ENCODE results near the gene KCTD15.

The KCTD15 gene

DNA sequence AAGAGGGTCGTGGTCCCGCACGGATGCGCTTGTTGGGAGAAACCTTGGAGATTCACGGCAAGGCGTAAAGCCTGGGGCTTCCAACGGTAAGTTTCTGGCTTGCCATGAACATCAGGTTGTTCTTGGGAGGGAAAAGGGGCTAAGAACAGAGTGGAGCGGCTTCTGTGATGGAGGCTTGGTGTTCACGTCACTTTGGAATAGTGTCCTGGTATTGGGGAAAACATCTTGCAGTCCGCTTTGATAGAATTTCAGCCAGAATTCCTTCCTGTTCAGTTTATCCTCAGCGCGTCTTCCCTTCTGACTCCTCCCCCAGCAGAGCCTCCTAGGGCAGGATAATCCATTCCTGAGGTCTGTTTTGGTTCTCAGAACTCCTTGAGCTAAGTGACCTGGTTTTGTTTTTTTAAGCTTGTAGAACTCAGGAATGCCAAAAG lies 2.0 kb downstream of the KCTD15 start:
- DNase-seq (ENCODE audit: low spot score) = no peak

DNA sequence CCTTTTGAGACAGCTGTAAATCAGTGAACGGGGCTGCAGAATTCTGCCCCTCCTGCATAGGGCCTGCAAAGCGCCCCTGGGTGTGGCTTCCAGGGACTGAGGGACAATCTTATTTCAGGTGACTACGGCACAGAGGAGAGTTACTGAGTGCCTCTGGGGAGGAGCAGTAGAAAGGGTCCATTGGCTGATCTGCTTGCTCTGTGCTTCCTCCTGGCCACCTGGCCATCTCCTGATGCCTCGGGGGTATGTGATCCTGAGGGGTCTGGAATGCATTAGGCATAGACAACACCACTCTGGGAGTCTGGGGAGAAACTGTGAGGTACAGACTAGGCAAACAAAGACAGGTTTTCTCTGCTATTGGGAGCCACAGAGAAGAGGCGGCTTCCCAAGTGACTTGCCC lies 2.8 kb downstream of the KCTD15 start:
- no peak for DNase-seq (ENCODE audit: low spot score)

DNA sequence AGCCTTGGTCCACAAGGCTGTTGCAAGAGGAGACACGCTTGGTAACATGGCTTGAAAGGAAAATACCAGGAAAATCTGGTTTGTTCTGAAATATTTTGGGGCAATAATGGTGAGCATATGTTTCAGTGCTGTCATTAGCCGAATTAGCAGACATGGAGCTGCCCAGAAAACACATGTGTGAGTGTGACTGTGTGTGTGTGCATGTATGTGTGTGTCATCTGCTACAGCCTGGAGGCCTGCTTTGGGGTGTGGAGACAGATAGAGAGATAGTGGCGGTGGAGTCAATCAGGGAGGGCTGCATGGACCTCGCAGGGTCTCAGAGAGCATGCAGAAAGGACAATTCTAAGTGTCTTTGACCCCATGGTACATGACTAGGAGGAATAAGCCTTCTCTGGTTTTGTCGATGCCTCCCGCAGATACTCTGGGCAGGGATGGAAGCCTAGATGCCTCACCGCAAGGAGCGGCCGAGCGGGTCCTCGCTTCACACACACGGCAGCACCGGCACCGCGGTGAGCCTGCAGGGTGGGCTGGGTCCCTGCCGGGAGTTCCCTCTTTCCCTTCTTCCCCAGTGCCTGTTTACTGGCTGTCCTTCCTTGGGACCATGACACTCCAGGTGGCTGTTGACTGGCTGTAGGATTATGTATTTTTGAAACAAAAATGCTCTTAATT lies 3.5 kb downstream of the KCTD15 start:
- no peak for DNase-seq (ENCODE audit: low spot score)

DNA sequence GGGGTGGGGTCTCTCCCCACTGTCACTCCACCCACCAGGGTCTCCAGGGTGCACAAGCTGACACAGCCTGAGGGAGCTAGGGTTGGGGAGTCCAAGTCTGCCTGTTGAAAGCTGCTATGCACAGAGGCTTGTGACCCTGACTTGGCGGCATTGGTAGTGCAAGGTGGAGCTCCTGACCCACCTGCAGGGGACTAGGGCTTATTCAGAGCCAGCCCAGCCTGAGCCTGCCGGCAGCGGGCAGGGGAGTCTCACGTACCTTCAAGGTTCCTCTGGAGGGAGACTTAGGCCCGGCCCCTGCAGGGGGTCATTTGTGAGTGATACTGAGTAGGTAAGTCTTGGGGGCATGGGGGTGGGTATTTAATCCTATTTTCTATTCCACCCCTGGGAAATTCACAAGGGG lies 4.7 kb downstream of the KCTD15 start:
- DNase-seq (ENCODE audit: low spot score) = no peak

DNA sequence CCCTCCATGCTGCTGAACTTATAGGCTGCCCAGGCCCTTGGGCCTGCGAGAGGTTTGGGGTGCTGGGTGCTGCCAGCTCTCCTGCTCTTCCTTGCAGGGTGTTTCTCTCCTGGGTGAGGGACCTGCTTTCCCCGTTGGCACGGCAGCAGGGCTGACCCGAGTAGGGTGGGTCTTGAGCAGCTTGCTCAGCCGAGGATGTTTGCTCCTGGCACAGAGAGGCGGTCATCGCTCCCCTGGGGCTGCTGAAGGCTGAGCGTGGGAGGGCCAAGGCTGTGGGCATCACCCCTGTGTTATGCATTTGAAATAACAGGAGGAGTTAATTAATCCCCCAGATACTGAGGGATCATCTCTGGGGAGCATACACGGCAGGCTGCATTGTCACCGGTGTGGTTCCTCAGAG lies 5.3 kb downstream of the KCTD15 start:
- no peak for DNase-seq (ENCODE audit: low spot score)

DNA sequence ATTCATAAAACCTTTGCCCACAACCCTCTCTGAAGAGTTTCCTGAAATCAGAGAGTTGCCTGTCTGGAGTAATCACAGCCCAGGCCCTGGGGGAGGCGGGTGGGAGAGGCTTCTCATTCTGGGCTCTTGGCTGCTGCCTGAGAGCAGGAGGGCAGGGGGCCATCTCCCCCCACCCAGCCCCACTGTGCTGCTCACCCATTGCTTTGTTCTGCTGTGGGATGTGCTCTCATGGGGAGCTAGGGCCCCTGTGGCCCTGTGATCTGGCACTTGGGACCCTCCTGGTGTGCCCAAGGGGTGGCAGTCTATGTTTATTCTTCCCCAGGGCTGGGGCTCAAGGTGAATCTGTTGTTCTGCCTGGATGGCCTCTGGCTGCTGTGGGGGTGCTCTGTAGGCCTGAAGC lies 6.1 kb downstream of the KCTD15 start:
- DNase-seq (ENCODE audit: low spot score) = no peak

DNA sequence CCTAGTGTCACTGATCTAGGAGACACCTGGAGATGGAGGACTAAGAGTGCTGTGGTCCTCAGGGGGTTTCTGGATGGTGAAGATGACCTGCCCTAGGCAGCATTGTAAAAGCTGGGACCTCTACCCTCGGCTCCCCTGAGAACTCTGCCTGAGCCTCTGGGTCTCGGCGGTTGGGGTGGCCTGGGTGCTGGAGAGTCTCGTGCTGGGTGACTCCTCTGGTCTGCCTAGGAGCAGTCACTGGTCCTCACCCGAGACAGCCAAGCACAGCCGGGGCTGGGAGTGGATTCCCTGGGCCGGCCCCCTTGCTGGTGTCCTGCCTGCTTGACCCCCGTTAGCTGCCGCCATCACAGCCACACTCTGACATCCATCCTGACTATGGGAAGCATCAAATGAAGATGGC lies 6.7 kb downstream of the KCTD15 start:
- no peak for DNase-seq (ENCODE audit: low spot score)

DNA sequence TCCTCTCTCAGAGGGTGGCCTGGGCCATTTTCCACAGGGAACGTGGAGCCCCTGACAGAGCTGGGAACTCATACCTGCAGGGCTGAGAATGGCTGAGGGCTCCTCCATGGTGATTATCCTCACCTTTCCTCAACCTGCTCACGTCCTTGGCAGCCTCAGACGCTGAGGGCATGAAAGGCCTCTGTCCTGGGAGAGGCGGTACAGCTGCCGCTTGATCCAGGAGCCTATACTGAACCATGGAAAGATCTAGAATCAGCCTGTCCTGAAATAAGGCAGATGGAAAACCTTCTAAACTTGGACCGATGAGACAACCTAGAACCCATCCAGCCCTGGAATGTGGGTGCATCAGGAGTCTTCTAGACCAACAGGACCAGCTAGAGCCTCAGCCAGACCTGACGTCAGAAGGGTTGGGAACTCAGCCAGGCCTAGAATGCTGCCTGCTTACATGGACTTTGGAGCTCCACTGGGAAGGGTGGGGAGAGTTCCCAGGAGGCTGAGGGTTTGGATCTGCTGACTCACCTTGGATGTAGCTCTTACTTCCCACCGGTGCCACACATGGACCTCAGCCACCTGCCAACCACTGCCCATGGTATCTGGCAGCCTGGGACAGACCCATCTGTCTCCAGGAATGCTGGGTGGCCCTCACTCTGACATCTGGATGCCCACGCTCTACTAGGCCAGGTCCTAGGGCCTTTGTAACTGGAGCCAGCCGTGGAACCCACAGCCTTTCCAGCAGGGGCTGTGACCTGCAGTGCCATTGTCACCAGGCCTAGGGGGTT lies 7.5 kb downstream of the KCTD15 start:
- DNase-seq (ENCODE audit: low spot score) = peak; percentile 74

DNA sequence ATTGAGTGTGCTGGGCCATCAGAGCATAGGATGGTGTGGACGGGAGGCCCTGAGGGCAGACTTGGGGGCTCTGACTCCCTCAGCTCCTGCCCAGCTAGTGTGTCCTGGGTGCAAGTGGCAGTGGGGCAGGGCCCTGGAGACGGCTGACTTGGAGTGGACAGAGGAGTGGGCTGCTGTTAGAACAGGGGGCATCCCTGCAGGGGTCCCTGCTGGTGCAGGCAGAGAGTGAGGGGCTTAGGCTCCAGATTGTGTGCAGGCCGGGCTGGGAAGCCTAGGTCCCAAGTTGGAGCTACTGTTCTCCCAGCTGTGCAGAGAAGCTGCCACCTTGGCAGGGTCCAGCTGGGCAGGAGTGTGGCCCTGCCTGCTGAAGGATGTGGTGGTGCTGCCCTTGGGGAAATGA lies 8.6 kb downstream of the KCTD15 start:
- DNase-seq (ENCODE audit: low spot score) = no peak

DNA sequence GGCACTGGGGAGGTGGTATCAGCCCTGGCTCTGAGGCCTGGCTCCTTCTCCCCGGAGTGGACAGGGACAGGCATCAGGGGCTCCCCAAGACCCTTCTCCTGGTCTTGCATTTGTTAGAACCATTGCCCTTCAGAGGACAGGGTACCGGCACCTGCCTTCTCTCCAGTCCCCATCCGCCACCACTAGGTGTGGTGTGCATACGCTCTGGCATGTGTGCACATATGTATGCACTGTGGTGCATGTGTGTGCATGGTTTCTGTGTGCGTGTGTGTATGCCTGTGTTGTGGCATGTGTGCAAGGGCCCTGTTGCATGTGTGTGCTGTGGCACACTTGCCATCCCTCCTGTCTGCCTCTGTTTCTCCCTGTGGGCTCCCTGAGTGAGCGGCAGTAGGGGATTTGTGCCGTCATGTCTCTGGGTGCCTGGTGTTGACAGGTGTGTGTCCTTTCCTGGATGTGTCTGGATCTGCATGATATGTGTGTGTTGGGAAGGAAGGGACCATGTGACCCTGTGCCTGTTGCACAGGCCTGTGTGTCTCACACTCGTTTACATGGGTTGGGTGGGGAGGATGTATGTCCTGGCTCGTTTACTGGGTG lies 9.3 kb downstream of the KCTD15 start:
- no peak for DNase-seq (ENCODE audit: low spot score)

DNA sequence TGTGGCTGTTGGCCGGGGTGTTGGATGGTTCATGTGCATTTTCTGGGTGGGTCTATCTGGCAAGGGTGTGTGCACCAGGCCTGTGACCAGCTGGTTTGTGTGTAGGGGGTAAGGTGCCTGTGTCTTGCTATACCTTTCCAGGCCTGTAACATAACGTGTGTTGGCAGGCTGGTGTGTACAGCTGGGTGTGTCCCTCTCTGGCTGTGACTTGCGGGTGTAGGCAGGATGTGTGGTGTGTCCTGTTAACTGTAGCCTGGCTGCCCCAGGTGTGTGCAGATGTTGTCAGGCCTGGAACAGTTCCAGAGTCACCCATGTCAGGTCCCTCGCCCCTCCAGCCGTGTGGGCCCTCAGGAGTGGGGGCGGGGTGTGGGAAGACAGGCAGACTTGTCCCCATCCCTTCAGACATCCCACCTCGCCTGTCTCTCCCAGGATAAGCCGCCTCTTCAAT lies 9.8 kb downstream of the KCTD15 start:
- no peak for DNase-seq (ENCODE audit: low spot score)

DNA sequence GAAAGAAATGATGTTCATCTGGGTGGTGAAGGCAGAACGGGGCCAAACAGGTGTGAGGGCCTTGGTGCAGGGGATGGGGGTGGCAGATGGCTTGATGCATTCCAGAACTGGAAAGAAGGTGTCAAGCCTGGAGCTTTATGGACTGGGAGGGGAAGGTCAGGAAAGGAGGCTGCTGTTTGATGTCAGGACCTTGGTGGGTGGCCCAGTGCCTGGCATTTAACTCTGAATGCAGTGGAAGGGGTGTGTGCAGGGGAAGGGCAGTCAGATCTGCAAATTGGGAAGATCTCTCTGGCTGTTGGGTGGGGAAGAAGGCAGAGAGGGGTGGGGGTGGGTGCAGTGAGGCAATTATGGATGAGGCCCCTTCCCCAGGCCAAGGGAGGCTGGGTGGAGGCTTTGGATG lies 11.7 kb downstream of the KCTD15 start:
- DNase-seq (ENCODE audit: low spot score) = no peak

DNA sequence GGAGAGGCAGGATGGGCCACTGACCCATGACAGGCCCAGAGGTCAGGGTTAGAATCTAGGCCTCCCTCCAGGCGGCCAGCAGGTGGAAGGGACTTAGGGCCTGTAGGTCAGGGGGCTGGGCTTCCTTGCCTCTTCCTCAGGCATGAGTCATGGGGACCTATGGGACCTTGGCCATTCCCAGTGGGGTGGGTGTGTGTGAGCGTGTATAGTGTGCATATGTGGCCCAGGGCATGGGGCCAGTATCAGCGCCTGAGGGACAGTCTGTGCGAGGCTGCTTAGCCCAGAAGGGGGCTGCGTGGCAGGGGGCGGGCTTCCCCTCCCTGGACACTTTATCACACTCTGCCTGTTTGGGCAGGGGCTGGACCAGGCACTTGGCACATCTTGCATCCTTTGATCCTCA lies 13.3 kb downstream of the KCTD15 start:
- DNase-seq (ENCODE audit: low spot score) = no peak

DNA sequence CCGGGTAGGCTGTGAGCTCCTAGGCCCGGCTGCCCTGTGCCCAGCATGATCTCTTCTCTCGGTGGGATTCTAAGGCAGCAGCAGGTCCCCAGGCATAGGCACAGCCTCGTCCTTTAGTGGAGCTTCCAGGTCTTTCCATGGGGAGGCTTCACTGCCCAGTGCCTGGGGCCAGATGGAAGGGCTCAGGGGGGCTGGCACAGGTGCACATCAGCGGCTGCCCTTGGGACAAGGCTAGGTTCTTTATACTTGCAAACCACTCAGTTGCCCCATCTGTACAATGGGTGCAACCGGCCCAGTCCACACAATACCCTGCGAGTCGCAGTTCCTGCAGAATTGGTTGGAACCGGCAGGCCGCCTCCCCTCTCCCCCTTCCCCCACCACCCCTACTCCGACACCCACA lies 14.2 kb downstream of the KCTD15 start:
- DNase-seq (ENCODE audit: low spot score) = no peak

DNA sequence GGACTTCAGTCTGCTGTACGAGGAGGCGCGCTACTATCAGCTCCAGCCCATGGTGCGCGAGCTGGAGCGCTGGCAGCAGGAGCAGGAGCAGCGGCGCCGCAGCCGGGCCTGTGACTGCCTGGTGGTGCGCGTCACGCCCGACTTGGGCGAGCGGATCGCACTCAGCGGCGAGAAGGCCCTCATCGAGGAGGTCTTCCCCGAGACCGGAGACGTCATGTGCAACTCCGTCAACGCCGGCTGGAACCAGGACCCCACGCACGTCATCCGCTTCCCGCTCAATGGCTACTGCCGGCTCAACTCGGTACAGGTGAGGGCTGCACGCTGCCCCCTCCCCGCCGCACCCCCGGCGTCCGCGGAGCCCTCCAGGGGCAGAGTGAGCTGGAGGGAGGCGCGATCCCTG lies 14.6 kb downstream of the KCTD15 start:
- no peak for DNase-seq (ENCODE audit: low spot score)

DNA sequence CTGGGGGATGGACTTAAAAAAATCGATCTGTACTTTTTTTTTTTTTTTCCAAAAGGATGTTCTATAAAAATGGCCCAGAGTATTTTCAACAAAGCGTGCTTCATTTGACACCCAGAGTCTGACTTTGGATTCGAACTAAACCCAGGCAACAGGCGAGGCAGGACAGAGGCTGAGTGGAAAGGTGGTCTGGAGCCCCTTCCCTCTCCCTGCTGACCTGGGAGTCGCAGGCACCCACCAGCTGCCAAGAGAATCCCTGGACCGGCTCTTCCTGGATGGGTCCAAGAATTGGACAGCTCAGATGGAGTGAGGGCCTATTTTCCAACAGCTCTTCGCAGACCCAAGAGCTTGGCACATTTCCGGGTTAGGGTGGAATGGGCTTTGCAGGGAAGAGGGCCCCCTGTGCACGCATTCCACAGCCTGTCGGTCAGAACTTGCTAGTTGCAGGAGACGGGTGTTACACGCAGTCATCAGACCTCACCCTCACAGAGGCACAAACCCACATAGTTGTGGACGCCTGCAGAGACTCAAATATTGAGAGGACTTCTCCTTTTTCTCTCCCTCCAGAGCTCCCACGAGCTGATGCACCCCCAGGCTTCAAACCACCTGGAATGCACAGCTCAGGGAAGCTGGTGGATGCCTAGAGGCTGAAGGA lies 15.2 kb downstream of the KCTD15 start:
- no peak for DNase-seq (ENCODE audit: low spot score)

DNA sequence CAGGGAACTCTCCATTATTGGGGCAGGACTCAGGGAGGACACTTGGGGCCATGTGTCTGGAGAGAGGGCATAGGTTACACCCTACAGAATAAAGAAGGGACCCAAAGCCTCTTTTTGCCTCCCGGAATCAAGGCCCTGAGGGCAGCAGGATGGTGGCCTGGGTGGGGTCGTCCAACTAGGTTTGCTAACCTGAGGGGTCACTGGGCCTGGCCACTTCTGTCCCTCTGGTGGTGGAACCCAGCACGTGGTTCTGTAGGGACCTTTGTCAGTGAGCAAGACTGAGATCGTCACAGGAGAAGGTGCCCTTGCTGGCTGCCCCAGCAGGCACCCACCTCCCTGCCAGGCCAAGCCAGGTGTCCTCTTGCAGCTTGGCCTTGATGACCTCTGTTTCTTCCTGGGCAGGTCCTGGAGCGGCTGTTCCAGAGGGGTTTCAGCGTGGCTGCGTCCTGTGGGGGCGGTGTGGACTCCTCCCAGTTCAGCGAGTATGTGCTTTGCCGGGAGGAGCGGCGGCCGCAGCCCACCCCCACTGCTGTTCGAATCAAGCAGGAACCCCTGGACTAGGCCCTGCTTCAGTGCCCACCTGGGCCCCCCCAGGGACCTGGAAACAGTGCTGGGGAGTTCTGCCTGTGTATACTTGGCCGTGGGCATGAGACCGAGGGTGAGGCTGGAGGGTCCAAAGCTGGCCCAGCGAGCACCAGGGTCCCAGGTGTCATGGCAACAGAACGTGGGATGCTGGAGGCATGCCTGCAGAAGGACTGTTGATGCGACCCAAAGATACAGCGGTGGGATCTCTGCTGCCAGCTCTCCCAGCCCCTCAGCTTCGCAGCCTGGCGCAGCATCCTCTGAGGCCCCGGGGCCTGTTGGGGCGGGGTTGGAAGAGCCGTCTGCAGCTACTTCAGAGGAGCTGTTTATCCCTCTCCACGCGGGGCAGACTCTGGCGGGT lies 16.0 kb downstream of the KCTD15 start:
- DNase-seq (ENCODE audit: low spot score) = no peak

DNA sequence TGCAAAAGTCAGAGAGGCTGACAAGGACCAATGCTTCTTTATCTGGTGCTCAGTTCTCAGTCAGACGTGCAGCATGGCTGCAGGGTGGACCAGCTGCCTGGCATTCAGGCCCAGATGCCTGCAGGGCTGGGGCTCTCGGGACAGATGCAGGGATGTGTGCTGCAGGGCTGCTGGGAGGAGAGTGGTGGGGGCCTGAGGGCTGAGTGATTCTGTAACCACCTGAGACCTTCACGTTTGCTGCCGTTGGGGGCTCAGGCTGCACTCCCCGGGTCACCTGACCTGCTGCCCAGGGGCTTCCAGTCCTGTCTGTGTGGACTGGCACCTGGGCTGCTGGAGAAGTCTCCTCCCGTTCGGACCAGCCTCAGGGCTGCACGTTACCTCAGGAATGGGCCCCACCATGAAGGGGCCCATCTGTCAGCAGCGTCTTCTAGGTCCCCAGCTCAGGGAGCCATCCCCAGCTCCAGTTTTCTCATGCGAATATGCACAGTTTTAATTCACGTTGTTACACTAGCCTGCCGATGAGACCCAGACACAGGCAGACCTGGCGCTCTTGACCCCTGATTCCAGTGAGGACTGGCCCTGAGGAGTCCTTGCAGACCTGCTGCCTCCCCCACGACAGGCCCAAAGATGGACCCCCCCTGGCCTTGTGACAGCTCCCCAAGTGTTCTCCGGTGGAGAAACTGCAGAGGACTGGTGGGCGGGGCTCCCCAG lies 16.9 kb downstream of the KCTD15 start:
- DNase-seq (ENCODE audit: low spot score) = no peak

DNA sequence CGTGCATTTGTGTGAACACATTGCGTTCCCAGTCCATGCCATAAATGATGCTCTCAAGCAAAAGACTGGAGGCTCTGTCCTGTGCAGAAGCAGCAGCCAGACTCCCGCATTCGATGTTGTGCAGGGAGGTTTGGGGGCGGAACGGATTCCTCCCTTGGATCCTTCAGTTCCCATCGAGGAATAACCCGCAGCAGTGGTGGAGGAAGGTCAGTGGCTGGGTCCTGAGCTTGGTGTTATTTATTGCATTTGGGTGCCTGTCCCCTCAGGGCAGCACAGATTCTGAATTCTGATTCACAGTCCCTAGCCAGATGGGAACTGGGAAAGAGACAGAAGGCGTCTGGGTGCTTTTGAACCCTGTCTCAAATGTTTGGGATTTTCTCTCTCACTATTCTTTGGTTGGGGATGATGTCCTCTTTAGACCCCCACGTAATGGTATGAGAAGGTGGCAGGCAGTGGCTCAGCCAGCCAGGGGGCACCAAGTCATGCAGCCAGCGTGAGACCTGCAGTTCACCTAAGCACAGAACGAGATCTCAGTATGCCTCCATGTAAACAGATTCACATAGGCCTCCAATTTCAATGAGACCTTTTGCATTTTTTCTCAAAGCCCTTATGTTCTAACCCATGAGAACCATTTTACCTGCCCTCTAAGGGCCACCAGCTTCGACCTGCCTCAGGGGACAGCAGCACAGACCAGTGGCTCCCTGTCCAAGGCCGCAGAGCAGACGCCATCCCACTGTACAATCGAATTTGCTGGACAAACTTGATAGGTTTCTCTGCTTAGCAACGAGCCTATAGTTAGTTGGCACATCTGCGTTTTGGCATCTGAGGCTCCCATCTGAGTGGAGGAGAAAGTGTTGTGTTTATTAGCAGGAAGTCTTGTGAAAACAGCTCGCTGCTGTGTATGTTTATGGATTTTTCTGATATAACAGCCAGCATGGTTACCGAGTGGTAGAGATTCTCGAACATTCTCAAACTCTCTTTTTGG lies 17.8 kb downstream of the KCTD15 start:
- DNase-seq (ENCODE audit: low spot score) = no peak

Data from AG08395 (cell line).